Measurements from ENCODE around the gene GRB10.

The GRB10 gene

DNA sequence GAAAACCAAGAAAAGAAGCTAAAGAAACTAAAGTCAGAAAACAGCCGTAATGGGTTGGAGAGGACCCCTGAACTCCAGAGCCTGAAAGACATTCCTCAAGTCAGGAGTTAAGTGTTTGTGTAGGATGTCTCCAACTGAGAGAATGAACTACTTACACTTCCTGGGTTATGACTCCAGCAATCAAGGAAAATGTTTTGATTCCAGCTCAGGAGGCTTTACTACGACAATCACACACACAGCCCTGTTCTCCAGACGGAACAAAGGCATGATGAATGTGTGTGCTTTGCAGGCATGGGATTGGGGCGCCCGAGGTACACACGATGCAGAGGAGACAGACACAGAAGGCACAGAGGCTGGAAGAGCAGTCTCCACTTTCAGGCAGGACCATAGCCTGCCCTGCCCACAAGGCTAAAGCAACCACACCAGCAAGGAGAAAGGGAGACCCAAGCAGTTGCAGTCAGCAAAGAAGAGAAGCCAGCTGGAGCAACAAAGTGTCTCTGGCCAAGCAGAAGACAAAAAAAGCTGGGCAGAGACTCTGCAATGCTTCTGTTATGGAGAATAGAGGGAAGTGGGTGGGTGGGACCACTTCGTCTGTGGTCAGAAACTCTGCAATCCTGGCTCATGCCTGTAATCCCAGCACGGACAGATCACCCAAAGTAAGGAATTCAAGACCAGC lies 89.1 kb downstream of the GRB10 start:
- Histone ChIP-seq H3K4me3 (ENCODE audit: low read depth, low read length) (no peak overlapping the region), H3K4me2 (ENCODE audit: low read length) (no peak overlapping the region), H3K9ac (no peak overlapping the region), H3K4me1 (no peaks in the 10 kb centered on the region), H3K27ac (no peak overlapping the region), H3K36me3 (ENCODE audit: control insufficient read depth, insufficient read depth, low read length) (no peaks in the 10 kb centered on the region), H2AFZ (no peak overlapping the region), H3K27me3 (ENCODE audit: control insufficient read depth, insufficient read depth, low read length) (no peaks in the 10 kb centered on the region), H3K79me2 (no peaks in the 10 kb centered on the region), H3K9me3 (ENCODE audit: control insufficient read depth, low read length) (no peaks in the 10 kb centered on the region)
- TF ChIP-seq, protein P1, sequence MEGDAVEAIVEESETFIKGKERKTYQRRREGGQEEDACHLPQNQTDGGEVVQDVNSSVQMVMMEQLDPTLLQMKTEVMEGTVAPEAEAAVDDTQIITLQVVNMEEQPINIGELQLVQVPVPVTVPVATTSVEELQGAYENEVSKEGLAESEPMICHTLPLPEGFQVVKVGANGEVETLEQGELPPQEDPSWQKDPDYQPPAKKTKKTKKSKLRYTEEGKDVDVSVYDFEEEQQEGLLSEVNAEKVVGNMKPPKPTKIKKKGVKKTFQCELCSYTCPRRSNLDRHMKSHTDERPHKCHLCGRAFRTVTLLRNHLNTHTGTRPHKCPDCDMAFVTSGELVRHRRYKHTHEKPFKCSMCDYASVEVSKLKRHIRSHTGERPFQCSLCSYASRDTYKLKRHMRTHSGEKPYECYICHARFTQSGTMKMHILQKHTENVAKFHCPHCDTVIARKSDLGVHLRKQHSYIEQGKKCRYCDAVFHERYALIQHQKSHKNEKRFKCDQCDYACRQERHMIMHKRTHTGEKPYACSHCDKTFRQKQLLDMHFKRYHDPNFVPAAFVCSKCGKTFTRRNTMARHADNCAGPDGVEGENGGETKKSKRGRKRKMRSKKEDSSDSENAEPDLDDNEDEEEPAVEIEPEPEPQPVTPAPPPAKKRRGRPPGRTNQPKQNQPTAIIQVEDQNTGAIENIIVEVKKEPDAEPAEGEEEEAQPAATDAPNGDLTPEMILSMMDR (IDR thresholded peaks at IDR 0.05): no peak

DNA sequence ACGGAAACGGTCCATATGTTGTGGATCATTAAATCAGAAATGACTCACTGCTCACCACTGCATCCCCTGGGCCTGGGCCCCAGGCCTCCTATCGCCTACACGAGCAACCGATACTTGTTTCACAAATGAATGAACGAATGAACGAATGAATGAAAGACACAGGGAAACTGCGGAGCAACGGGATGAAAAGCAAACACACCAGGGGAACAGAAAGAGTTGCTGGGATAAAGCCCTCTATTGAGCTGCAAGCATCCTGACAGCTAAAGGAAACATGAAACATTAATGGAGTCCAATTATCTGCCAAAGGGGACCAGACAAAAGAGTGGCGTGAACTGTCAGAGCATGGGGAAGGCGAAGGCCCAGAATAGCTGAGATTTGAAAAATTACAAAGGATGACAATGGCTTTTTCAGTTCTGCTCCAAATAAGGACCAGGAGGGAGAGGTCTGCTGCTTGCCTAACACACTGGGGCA lies 92.1 kb downstream of the GRB10 start:
- Histone ChIP-seq H3K36me3 (ENCODE audit: control insufficient read depth, insufficient read depth, low read length) (no peaks in the 10 kb centered on the region), H3K4me1 (no peaks in the 10 kb centered on the region), H3K79me2 (no peaks in the 10 kb centered on the region), H3K9ac (no peak overlapping the region), H2AFZ (no peak overlapping the region), H3K27me3 (ENCODE audit: control insufficient read depth, insufficient read depth, low read length) (no peaks in the 10 kb centered on the region), H3K9me3 (ENCODE audit: control insufficient read depth, low read length) (no peaks in the 10 kb centered on the region), H3K4me3 (ENCODE audit: low read depth, low read length) (no peak overlapping the region), H3K4me2 (ENCODE audit: low read length) (no peak overlapping the region), H3K27ac (no peak overlapping the region)
- TF ChIP-seq, protein P1 (IDR thresholded peaks at IDR 0.05): no peak

DNA sequence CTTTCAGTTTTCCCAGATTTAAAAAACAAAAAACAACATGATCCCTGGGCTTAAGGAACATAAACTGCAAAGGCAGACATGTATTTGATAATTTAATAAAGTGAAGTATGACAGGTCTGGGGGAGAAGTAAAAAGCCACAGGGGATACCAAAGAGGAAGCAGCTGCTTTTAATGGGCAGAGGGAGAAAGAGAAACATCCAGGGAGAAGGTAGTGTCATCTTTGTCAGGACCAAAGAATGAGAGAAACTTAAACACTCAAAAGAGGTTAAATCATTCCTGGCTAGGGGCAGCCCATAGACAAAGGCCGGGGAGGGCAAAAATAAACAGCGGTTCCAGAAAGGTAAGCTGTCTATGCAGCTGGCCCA lies 94.5 kb downstream of the GRB10 start:
- H2AFZ ChIP-seq: no peak overlapping the region
- no peaks in the 10 kb centered on the region for H3K79me2 ChIP-seq
- no peak overlapping the region for H3K4me2 ChIP-seq (ENCODE audit: low read length)
- TF ChIP-seq, protein P1 (IDR thresholded peaks at IDR 0.05): no peak
- no peak overlapping the region for H3K4me3 ChIP-seq (ENCODE audit: low read depth, low read length)
- no peaks in the 10 kb centered on the region for H3K36me3 ChIP-seq (ENCODE audit: control insufficient read depth, insufficient read depth, low read length)
- H3K27ac ChIP-seq: no peak overlapping the region
- no peak overlapping the region for H3K9ac ChIP-seq
- no peaks in the 10 kb centered on the region for H3K4me1 ChIP-seq
- H3K27me3 ChIP-seq (ENCODE audit: control insufficient read depth, insufficient read depth, low read length): no peaks in the 10 kb centered on the region
- H3K9me3 ChIP-seq (ENCODE audit: control insufficient read depth, low read length): no peaks in the 10 kb centered on the region

DNA sequence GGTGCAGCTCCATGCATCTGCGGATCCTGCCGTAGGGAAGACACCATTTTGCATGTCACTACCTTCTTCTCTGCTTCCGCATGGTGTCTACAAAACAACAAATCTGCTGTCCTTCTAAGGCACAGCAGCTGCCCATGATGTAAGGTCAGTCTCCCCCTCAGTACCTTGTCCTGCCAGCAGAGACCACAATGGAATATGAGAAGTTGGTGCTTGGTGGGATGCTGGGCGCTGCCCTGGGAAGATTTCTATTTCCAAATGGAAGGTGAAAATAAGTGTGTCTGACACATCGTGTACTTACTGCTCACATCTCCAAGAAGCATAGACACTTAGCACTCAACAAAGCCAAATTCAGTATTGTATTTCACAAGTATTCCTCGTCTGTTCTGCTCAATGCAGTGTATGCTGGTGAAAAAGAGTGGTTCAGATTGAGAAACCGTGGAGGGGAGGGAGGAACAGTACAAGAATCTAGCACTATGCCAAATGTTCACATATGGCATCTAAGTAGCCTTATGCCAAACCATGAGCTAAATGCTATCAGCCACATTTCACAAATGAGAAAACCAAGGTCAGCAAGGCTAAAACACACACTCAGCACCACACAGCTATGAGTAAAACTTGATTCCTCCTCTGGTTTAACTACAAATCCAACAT lies 95.0 kb downstream of the GRB10 start:
- no peak overlapping the region for H3K27ac ChIP-seq
- no peak overlapping the region for H3K4me2 ChIP-seq (ENCODE audit: low read length)
- H3K4me1 ChIP-seq: no peaks in the 10 kb centered on the region
- H2AFZ ChIP-seq: no peak overlapping the region
- H3K79me2 ChIP-seq: no peaks in the 10 kb centered on the region
- H3K4me3 ChIP-seq (ENCODE audit: low read depth, low read length): no peak overlapping the region
- H3K27me3 ChIP-seq (ENCODE audit: control insufficient read depth, insufficient read depth, low read length): no peaks in the 10 kb centered on the region
- H3K36me3 ChIP-seq (ENCODE audit: control insufficient read depth, insufficient read depth, low read length): no peaks in the 10 kb centered on the region
- TF ChIP-seq, protein P1 (IDR thresholded peaks at IDR 0.05): no peak
- no peak overlapping the region for H3K9ac ChIP-seq
- H3K9me3 ChIP-seq (ENCODE audit: control insufficient read depth, low read length): no peaks in the 10 kb centered on the region

DNA sequence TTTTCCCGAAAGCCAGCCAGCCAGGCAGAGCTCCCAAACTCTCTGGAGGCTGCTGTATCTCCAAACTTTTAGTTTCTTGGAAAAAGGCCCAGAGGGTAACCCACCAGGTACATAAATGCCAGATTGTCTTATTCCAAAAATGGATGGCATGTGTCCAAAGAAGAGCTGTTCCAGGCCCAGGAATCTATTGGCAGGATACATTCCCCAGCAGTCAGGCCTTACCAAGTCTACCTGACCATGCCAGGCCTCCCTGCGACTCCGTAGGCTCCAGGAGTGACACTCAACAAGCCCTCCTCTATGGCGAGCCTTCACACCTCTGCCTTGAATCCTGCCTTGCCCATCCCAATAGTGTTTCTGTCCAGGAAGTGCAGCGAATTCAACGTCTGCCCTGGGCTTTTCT lies 95.6 kb downstream of the GRB10 start:
- H3K36me3 ChIP-seq (ENCODE audit: control insufficient read depth, insufficient read depth, low read length): no peaks in the 10 kb centered on the region
- no peak overlapping the region for H3K4me2 ChIP-seq (ENCODE audit: low read length)
- no peak overlapping the region for H3K4me3 ChIP-seq (ENCODE audit: low read depth, low read length)
- no peak overlapping the region for H3K9ac ChIP-seq
- no peaks in the 10 kb centered on the region for H3K9me3 ChIP-seq (ENCODE audit: control insufficient read depth, low read length)
- TF ChIP-seq, protein P1 (IDR thresholded peaks at IDR 0.05): no peak
- no peak overlapping the region for H3K27ac ChIP-seq
- H3K79me2 ChIP-seq: no peaks in the 10 kb centered on the region
- no peaks in the 10 kb centered on the region for H3K27me3 ChIP-seq (ENCODE audit: control insufficient read depth, insufficient read depth, low read length)
- no peaks in the 10 kb centered on the region for H3K4me1 ChIP-seq
- no peak overlapping the region for H2AFZ ChIP-seq
